Tibial nerve (tissue), 4 donors: ENCODE results near the gene CANT1.
A peak's percentile ranks its signal among the peaks of the same experiment; 100 is the strongest.

Experiments
- EP300 ChIP-seq, 2 donors: sonication (generic); formaldehyde crosslinking; IDR thresholded peaks; one replicate each; pipeline ENCODE4 v1.6.1; 2017; ENCODE audit warnings: antibody characterized with exemption in 2 of 2, mild to moderate bottlenecking in 1 of 2
- POLR2A ChIP-seq, 2 donors: fragments of 450-650 bp; IDR thresholded peaks; one replicate each; pipeline ENCODE4 v1.6.1; 2017; ENCODE audit warnings: antibody characterized with exemption in 2 of 2, mild to moderate bottlenecking in 2 of 2, moderate library complexity in 2 of 2
- TF ChIP-seq, protein P1 (sequence below), 5 experiments: fragments of 200-600 bp in 3 of 5; fragments of 450-650 bp in 2 of 5; sonication (generic) in 3 of 5; IDR thresholded peaks; one replicate each; pipeline ENCODE4 v1.5.1; 2016 to 2019; ENCODE audit warnings: antibody characterized with exemption in 5 of 5, mild to moderate bottlenecking in 3 of 5, moderate library complexity in 2 of 5

DNA sequence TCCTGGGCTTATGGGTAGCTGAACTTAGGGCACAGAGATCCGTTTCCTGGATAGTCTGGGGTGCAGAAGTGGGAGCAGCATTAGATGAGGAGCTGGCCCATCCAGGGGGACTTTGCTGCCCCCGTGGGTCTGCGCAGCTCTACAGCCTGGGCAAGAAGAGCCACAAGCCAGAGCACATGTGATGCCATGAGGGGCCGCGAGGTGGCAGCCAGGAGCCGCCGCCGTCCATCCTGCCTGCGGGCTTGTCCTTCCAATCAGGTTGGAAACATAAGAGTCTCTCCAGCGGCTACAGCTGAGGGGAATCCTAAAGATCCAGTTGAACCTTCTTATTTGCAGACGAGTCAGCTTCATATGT is 36.3 kb upstream of the CANT1 start:
- TF ChIP-seq, protein P1, sequence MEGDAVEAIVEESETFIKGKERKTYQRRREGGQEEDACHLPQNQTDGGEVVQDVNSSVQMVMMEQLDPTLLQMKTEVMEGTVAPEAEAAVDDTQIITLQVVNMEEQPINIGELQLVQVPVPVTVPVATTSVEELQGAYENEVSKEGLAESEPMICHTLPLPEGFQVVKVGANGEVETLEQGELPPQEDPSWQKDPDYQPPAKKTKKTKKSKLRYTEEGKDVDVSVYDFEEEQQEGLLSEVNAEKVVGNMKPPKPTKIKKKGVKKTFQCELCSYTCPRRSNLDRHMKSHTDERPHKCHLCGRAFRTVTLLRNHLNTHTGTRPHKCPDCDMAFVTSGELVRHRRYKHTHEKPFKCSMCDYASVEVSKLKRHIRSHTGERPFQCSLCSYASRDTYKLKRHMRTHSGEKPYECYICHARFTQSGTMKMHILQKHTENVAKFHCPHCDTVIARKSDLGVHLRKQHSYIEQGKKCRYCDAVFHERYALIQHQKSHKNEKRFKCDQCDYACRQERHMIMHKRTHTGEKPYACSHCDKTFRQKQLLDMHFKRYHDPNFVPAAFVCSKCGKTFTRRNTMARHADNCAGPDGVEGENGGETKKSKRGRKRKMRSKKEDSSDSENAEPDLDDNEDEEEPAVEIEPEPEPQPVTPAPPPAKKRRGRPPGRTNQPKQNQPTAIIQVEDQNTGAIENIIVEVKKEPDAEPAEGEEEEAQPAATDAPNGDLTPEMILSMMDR (IDR thresholded peaks at IDR 0.05): peak; percentile 92 to 98 (median 95)
- TF ChIP-seq POLR2A (IDR thresholded peaks at IDR 0.05) (no peak), EP300 (IDR thresholded peaks at IDR 0.05) (no peak)
